GM23248 (cell line): ENCODE results near the gene OTOP3.
A peak's percentile ranks its signal among the peaks of the same experiment; 100 is the strongest.

ENCODE experiments used
- EZH2 ChIP-seq: fragments of 200-600 bp; sonication (generic); IDR thresholded peaks from 2 replicates; pipeline ENCODE4 v1.6.1; 2018; ENCODE audit warnings: antibody characterized with exemption, mild to moderate bottlenecking; ENCODE audit not compliant: insufficient read depth, poor library complexity, severe bottlenecking
- EZH2phosphoT487 ChIP-seq: fragments of 200-600 bp; sonication (generic); IDR thresholded peaks from 2 replicates; pipeline ENCODE4 v1.6.1; 2018; ENCODE audit warnings: antibody characterized with exemption, moderate library complexity, mild to moderate bottlenecking, low read depth; ENCODE audit not compliant: insufficient read depth

DNA sequence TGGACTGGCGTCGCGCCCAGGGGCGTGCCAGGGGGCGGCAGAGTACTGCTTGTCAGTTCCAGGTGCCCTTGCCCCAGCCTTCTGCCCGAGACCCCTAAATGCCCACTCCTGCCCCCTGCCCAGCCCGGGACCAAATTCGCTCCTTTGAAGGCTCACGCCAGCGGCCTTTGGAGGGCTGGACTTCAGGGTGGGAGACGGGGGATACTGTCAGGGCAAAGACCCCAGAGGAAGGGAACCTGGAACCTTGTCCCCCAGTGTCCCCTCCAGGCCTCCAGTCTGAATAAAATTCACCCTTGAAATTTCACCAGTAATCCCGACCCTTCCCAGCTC is 737 bp downstream of the OTOP3 start:
- TF ChIP-seq EZH2, result peak; percentile 70
- TF ChIP-seq EZH2phosphoT487, result no peak
